OCI-LY1 (cell line): ENCODE results near the gene COPE.

Experiments used
- EZH2 ChIP-seq: fragments of 200-600 bp; sonication (generic), shearing (Covaris generic); IDR thresholded peaks from 2 replicates; pipeline ENCODE4 v1.8.0; 2017; ENCODE audit warnings: borderline replicate concordance, mixed run types, mild to moderate bottlenecking, antibody characterized with exemption, low read length, moderate library complexity, mixed read lengths
- TF ChIP-seq, protein P1 (sequence below): fragments of 200-600 bp; sonication (generic), shearing (Covaris generic); IDR thresholded peaks from 2 replicates; pipeline ENCODE4 v1.5.1; 2017; ENCODE audit warnings: mild to moderate bottlenecking, antibody characterized with exemption, low read length, moderate library complexity, mixed read lengths

GRCh38 chr19:18942692-18943091, 23.5 kb upstream of the COPE start:
- TF ChIP-seq, protein P1, sequence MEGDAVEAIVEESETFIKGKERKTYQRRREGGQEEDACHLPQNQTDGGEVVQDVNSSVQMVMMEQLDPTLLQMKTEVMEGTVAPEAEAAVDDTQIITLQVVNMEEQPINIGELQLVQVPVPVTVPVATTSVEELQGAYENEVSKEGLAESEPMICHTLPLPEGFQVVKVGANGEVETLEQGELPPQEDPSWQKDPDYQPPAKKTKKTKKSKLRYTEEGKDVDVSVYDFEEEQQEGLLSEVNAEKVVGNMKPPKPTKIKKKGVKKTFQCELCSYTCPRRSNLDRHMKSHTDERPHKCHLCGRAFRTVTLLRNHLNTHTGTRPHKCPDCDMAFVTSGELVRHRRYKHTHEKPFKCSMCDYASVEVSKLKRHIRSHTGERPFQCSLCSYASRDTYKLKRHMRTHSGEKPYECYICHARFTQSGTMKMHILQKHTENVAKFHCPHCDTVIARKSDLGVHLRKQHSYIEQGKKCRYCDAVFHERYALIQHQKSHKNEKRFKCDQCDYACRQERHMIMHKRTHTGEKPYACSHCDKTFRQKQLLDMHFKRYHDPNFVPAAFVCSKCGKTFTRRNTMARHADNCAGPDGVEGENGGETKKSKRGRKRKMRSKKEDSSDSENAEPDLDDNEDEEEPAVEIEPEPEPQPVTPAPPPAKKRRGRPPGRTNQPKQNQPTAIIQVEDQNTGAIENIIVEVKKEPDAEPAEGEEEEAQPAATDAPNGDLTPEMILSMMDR, result no peak
- TF ChIP-seq EZH2, result no peak
